GM18508 (cell line): ENCODE results near the gene SCUBE3.

Experiments used
- ATAC-seq: cut with Tn5 transposase; IDR thresholded peaks from one replicate; pipeline ENCODE4 v1.9.1; 2021; ENCODE audit warnings: moderate number of reproducible peaks; ENCODE audit not compliant: insufficient read depth, unreplicated experiment

Gene SCUBE3

DNA sequence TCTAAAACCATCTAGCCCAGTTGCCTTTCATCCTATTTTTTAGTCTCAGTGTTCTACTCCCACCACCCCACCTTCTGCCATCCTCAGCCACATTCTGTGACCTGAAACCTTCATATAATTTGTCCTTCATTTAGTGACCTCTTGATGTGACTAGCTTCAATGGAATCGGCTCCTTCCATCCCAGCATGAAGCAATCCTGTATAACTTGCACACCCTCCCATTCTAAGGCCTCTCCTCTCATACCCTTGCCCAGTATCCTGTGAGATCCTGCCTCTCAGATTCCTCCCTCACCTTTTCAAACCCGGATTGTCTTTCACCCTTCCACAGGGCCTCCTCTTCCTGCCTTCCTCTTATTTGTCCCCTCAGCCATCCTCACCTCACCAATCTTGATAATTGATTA lies 48.8 kb downstream of the SCUBE3 start:
- no peak for ATAC-seq

DNA sequence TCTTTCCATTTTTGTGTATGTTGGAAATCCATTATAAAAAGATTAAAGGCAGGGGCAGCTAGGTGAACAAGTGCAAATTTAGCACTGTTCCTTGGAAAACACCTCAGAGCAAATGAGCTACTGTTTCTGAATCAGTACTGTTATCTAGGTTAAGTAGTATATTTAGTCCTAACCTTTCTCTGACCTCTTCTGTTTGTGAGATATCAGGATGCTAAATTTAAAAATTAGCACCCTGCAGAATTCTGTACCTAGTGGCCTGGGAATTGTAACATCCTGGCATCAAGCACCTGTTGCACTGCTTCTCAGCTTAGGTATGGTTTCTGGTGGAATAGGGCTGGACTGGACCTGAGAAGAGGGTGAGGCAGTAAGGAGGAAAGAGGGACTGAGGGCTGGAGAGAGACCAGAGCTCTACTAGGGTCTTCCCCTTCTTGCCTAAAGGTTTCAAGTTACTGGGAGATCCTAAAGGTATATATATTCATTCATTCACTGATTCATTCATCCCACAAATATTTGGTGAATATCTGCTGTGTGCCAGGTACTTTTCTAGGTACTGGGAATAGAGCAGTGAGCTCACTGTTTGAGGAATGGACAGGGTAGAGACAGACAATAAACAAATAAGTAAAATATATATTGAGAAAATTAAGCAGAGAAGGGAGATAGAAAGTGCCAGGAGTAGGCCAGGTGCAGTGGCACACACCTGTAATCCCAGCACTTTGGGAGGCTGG lies 51.0 kb downstream of the SCUBE3 start:
- no peak for ATAC-seq

GRCh38 chr6:35265523-35265922 lies 51.8 kb downstream of the SCUBE3 start:
- ATAC-seq = no peak

DNA sequence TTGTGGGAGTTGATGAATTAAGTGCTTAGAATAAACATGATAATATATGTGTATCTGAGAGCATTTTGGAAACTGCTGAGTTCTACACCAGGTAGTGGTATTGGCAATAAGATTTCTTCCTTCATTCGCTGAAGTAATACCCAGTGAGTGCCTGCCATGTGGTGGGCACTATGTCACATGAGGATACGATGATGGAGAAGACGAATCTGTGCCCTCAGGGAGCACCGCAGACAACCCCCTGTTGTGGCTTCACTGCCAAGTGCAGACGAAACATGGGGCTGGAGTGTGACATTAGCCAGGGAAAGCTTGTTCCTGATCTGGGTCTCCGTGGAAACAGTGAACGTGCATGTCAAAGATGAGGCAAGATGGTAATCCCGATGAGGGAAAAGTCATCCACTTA lies 53.7 kb downstream of the SCUBE3 start:
- no peak for ATAC-seq

DNA sequence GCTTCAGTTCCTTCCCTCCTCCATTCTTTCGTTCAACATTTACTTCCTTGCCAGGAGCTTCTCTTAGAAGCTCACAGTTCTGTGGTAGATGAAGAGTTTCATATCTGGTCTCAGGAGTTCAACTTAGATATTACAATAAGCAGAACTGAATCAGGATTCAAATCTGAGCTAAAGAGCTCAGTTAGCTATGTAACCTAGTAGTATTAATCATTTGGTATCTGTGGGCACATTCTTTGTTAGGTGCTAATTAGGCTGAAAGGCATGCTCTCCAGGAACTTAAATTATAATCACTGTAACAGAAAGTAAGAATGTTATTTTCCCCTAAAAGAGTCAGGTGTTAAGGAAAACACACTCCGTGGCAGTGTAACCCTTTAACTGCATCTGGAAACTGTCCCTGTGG lies 54.1 kb downstream of the SCUBE3 start:
- no peak for ATAC-seq

DNA sequence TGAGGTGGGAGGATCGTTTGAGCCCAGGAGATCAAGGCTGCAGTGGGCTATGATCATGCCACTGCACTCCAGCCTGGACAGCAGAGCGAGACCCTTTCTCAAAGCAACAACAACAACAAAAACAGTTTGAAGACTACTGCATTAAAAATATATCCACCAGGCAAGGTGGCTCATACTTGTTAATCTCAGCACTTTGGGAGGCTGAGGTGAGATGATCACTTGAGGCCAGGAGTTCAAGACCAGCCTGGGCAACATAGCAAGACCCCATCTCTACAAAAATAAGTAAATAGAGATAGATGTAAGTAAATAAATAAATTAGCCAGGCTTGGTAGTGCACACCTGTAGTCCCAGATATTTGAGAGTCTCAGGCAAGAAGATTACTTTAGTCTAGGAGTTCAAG lies 58.2 kb downstream of the SCUBE3 start:
- no peak for ATAC-seq

- ATAC-seq = no peak
Measured at GRCh38 chr6:35273822-35274559, 60.2 kb downstream of the SCUBE3 start.

- ATAC-seq = no peak
Measured at GRCh38 chr6:35275744-35276260, 62.0 kb downstream of the SCUBE3 start.

DNA sequence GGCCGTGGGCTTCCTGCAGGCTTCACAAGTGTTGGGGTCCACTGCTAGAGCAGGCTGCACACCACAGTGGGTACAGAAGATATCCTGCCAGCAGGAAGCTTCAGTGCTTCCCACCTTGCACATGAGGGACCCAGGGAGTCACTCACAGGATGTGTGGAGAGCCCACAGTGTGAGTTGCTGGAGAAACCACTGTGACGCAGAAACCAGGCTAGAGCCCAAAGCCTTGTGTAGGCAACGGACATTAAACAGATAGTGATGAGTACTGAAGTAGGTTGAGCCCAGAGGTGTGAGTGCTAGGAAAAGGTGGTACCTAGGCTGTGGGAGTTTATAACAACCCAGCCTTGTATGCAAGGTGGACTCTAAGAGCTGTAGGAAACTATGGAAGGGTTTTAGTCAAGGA lies 65.0 kb downstream of the SCUBE3 start:
- no peak for ATAC-seq

GRCh38 chr6:35280903-35281302 lies 67.1 kb downstream of the SCUBE3 start:
- no peak for ATAC-seq

DNA sequence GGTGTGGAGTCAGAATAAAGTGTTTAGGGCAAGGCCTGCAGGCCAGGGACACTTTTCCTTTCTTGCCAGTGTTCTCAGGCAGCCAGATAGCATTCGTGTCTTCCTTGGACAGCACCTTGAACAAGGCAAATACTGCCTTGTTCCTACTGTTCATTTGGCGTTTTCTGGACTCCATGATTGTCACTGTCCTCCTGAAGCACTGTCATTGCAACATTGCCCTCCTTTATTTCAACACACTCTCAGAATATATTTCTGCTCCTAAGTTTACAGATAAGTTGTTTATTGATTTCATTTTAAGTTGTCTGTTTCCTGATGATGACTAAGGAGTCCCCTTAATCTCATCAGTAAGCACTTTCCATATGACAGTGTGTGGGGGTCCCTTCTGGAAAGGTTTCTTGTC lies 68.7 kb downstream of the SCUBE3 start:
- no peak for ATAC-seq

- no peak for ATAC-seq
Measured at GRCh38 chr6:35283361-35283760, 69.6 kb downstream of the SCUBE3 start.

DNA sequence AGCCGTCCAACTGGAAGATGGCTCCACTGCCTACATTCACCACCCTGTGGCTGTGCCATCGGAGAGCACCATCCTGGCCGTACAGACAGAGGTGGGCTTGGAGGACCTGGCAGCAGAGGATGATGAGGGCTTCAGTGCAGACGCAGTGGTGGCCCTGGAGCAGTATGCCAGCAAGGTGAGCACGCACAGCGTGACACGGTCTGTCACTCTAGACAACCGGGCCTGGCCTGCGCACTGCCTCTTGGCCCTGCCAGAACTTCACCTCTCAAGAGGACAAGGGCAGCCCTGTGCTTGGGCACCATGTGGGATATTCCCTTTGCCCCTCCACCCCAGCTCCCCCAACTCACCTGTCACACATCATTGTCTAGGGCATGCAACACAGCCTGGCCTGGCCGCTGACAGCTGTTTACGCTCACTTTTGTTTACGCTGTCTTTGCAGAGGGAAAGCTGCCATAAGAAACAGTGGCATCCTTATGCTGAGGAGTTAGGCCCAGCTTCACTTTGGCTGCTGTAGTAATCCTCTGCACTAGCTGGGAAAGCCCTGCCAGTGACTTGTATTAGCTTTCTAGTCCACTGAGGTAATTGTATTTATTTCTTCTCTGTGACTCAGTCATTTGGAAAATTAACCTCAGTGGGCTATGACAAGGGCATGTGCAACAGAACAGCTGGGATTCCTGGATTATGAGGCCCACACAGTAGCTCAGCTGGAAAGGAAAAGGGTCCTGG lies 74.1 kb downstream of the SCUBE3 start:
- ATAC-seq = no peak

GRCh38 chr6:35288834-35289233 lies 75.1 kb downstream of the SCUBE3 start:
- no peak for ATAC-seq

GRCh38 chr6:35291491-35291890 lies 77.7 kb downstream of the SCUBE3 start:
- no peak for ATAC-seq

DNA sequence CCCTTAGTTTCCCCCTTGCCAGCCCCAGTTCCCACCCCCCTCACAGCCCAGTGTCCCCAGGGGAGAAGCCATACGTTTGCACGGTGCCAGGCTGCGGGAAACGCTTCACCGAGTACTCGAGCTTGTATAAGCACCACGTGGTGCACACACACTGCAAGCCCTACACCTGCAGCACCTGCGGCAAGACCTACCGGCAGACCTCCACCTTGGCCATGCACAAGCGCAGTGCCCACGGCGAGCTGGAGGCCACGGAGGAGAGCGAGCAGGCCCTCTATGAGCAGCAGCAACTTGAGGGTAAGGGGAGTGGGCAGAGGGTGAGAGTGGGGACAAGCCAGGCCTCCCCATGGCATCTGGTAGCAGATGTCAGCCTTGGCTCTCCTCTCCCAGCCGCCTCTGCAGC lies 78.7 kb downstream of the SCUBE3 start:
- ATAC-seq = no peak

- no peak for ATAC-seq
Measured at GRCh38 chr6:35293681-35294080, 79.9 kb downstream of the SCUBE3 start.

- ATAC-seq = no peak
Measured at GRCh38 chr6:35294308-35294945, 80.7 kb downstream of the SCUBE3 start.

GRCh38 chr6:35295036-35295435 lies 81.3 kb downstream of the SCUBE3 start:
- ATAC-seq = no peak

GRCh38 chr6:35295521-35296315 lies 82.0 kb downstream of the SCUBE3 start:
- no peak for ATAC-seq
